Endothelial cell (in vitro differentiated cells): ENCODE measurements around the gene PRPF18. TPM values are rescaled to one million over a fixed set of nuclear protein-coding genes. Genes with fewer than 3 reads are reported as not detected.

Experiments used
- DNase-seq: peaks from one replicate; pipeline ENCODE4 v3.0.0; 2021; ENCODE audit warnings: low spot score
- H3K27ac Mint-ChIP-seq: one replicate; pipeline ENCODE4 v1.8.0; 2021; ENCODE audit warnings: mixed read lengths, inconsistent platforms; ENCODE audit not compliant: unreplicated experiment
- H3K27me3 Mint-ChIP-seq: one replicate; pipeline ENCODE4 v1.8.0; 2021; ENCODE audit warnings: mild to moderate bottlenecking, moderate library complexity, mixed read lengths, inconsistent platforms; ENCODE audit not compliant: unreplicated experiment
- H3K36me3 Mint-ChIP-seq: one replicate; pipeline ENCODE4 v1.8.0; 2021; ENCODE audit warnings: mild to moderate bottlenecking, low read depth, mixed read lengths, inconsistent platforms; ENCODE audit not compliant: unreplicated experiment
- H3K4me1 Mint-ChIP-seq: one replicate; pipeline ENCODE4 v1.8.0; 2021; ENCODE audit warnings: mild to moderate bottlenecking, mixed read lengths, inconsistent platforms; ENCODE audit not compliant: unreplicated experiment
- H3K4me3 Mint-ChIP-seq: one replicate; pipeline ENCODE4 v1.8.0; 2021; ENCODE audit warnings: mild to moderate bottlenecking, mixed read lengths, inconsistent platforms; ENCODE audit not compliant: unreplicated experiment
- H3K9me3 Mint-ChIP-seq: one replicate; pipeline ENCODE4 v1.8.0; 2021; ENCODE audit warnings: mixed read lengths, inconsistent platforms; ENCODE audit not compliant: unreplicated experiment
- CTCF ChIP-seq: fragments of 200-600 bp; sonication (generic); IDR thresholded peaks from one replicate; pipeline ENCODE4 v1.5.0; 2021; ENCODE audit warnings: antibody characterized with exemption; ENCODE audit not compliant: unreplicated experiment
- total RNA-seq: library from RNA; stranded (reverse); fragmentation: NEBNext Ultra II Directional; extraction: Animal tissue kit (Norgen Biotek cat#: 25700); gene quantifications from one replicate; pipeline ENCODE4 v1.2.1, GENCODE V29; 2021; ENCODE audit not compliant: unreplicated experiment

PRPF18 gene
- total RNA-seq, 1 donor from 2014 or later = 19.7 TPM

GRCh38 chr10:13669901-13670300 is 83.1 kb downstream of the PRPF18 start:
- DNase-seq = no peak
- H3K4me1 Mint-ChIP-seq = peaks cover 40% of the 10 kb centered on the region
- H3K9me3 Mint-ChIP-seq = no peaks in the 10 kb centered on the region
- peaks cover 4% of the 10 kb centered on the region for H3K27me3 Mint-ChIP-seq
- no peak overlapping the region for H3K27ac Mint-ChIP-seq
- H3K4me3 Mint-ChIP-seq = peak overlapping the region; percentile 53
- TF ChIP-seq CTCF = no peak
- peaks cover 54% of the 10 kb centered on the region for H3K36me3 Mint-ChIP-seq

DNA sequence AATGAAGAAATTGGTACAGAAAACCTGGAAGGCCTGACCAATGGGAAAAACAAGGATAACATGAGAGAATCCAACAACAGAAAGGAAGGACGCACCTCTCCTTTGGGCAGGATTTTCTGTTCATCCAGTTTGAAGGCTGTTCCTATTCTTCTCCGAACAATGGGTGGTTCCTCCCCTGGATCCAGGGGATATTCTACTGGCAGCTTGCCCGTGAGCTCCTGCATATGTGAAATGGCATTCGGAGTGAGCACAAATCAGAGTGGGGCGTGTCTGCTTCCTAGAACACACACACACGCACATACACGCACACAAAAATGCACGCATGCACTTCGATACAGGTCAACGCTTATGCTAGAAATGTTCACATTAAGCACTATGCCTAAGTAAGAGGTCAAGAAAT is 83.5 kb downstream of the PRPF18 start:
- Mint-ChIP-seq H3K4me3 (no peak overlapping the region), H3K36me3 (peaks cover 54% of the 10 kb centered on the region), H3K27me3 (peaks cover 4% of the 10 kb centered on the region), H3K27ac (no peak overlapping the region), H3K9me3 (no peaks in the 10 kb centered on the region), H3K4me1 (peaks cover 42% of the 10 kb centered on the region)
- TF ChIP-seq CTCF = no peak
- no peak for DNase-seq

GRCh38 chr10:13671904-13672303 is 85.1 kb downstream of the PRPF18 start:
- TF ChIP-seq CTCF = no peak
- no peak for DNase-seq
- no peak overlapping the region for H3K27ac Mint-ChIP-seq

DNA sequence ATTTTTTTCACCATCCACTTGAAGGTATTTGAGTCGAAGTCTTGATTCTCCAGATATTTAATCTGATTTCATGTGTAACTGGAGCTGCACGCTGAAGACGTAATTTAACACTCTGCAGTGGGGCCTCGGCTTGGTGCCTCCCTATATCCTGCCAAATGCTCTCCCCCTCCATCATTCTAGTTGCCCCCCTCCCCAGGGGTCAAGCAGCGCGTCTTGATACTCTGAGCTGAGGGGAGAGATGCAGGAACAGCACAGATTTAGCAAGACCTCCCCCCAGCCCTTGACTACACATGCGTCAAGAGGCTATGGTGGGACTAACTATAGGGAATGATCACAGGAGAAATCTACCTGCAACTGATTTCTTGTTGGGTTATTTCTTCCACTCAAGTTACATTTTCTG is 85.8 kb downstream of the PRPF18 start:
- Mint-ChIP-seq H3K9me3 (no peaks in the 10 kb centered on the region), H3K4me1 (peaks cover 42% of the 10 kb centered on the region), H3K27me3 (peaks cover 4% of the 10 kb centered on the region), H3K36me3 (peaks cover 56% of the 10 kb centered on the region), H3K27ac (no peak overlapping the region), H3K4me3 (no peak overlapping the region)
- TF ChIP-seq CTCF = no peak
- no peak for DNase-seq

More at GRCh38 chr10:13671904-13672303, 85.1 kb downstream of the PRPF18 start:
- Mint-ChIP-seq H3K36me3 (peaks cover 53% of the 10 kb centered on the region), H3K4me3 (no peak overlapping the region), H3K27me3 (peaks cover 4% of the 10 kb centered on the region), H3K4me1 (peaks cover 42% of the 10 kb centered on the region), H3K9me3 (no peaks in the 10 kb centered on the region)

DNA sequence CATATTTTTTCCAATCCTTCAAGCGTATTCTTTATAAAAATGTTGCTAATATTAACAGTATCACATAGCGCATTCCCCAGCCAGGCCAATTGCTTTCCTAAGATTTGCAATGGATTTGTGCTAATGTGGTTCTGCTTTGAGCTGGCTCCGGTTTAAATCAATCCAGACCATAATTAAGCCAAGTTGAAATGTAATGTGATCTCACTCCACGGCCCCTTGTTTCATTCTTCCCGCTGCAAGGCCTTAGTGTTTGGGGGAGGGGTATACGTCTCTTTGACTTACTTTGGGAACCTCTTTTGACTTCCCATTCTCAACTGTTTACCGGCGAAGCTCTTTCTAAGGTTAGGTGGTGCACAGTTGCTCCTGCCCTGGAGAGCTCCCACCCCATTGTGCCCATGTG is 86.4 kb downstream of the PRPF18 start:
- no peak for TF ChIP-seq CTCF
- peaks cover 42% of the 10 kb centered on the region for H3K4me1 Mint-ChIP-seq
- peaks cover 57% of the 10 kb centered on the region for H3K36me3 Mint-ChIP-seq
- H3K4me3 Mint-ChIP-seq = peak overlapping the region; percentile 9
- H3K27ac Mint-ChIP-seq = peak overlapping the region; percentile 16
- H3K9me3 Mint-ChIP-seq = no peaks in the 10 kb centered on the region
- DNase-seq = no peak
- H3K27me3 Mint-ChIP-seq = peaks cover 4% of the 10 kb centered on the region
